Common myeloid progenitor, CD34-positive (primary cell): ENCODE measurements around the gene PTPRG.
"Not testable (repeated sequence)": the region's sequence is repeated elsewhere in the genome, so short reads cannot be mapped to it uniquely, and the experiment has no call there.

ENCODE experiments used
- CTCF ChIA-PET: fragments of 350-600 bp; sonication (Branson Sonifier 250); formaldehyde crosslinking; loops from one replicate; lab custom pipeline; 2021; ENCODE audit warnings: antibody characterized with exemption; lab: Charles Lee
- POLR2A ChIA-PET: fragments of 350-600 bp; sonication (Branson Sonifier 250); formaldehyde crosslinking; loops from one replicate; lab custom pipeline; 2021; ENCODE audit warnings: antibody characterized with exemption; lab: Charles Lee
- DNase-seq, 3 donors: peaks; one replicate each; pipeline versions ENCODE4 v3.0.0 to v3.0.0-alpha.2; 2013
- H3K27ac ChIP-seq, 2 experiments: 1 replicate in 1 of 2; 2 replicates in 1 of 2; pipeline ENCODE4 v1.7.0; 2013; ENCODE audit warnings: inconsistent platforms in 2 of 2, low read length in 2 of 2, mild to moderate bottlenecking in 2 of 2, low read depth in 1 of 2, moderate library complexity in 1 of 2; ENCODE audit not compliant: severe bottlenecking in 2 of 2, insufficient read depth in 1 of 2, poor library complexity in 1 of 2
- H3K27me3 ChIP-seq, 5 experiments: replicated peaks in 2 of 5; 1 replicate in 3 of 5; 2 replicates in 2 of 5; pipeline versions ENCODE4 v1.6.1 to v1.7.0; 2013; ENCODE audit warnings: low read length in 4 of 5, mild to moderate bottlenecking in 2 of 5, moderate library complexity in 2 of 5, inconsistent platforms in 1 of 5; ENCODE audit not compliant: insufficient read depth in 5 of 5, control insufficient read depth in 4 of 5
- H3K36me3 ChIP-seq, 4 experiments: 1 replicate in 2 of 4; 2 replicates in 2 of 4; pipeline versions ENCODE4 v1.6.1 to v1.7.0; 2013; ENCODE audit warnings: low read length in 3 of 4, control low read depth in 1 of 4, mild to moderate bottlenecking in 1 of 4; ENCODE audit not compliant: control insufficient read depth in 4 of 4, insufficient read depth in 4 of 4
- H3K4me1 ChIP-seq, 4 experiments: 1 replicate in 3 of 4; 2 replicates in 1 of 4; pipeline versions ENCODE4 v1.6.1 to v1.7.1; 2013; ENCODE audit warnings: low read length in 3 of 4, mild to moderate bottlenecking in 3 of 4, control low read depth in 1 of 4, inconsistent platforms in 1 of 4, moderate library complexity in 1 of 4; ENCODE audit not compliant: control insufficient read depth in 4 of 4, insufficient read depth in 4 of 4; ENCODE audit errors: control extremely low read depth in 1 of 4
- H3K4me3 ChIP-seq, 7 experiments: 1 replicate in 4 of 7; 2 replicates in 3 of 7; pipeline versions ENCODE4 v1.5.1 to v1.7.0; 2013; ENCODE audit warnings: mild to moderate bottlenecking in 7 of 7, low read length in 6 of 7, moderate library complexity in 6 of 7, inconsistent platforms in 2 of 7, low read depth in 2 of 7, control low read depth in 1 of 7; ENCODE audit not compliant: insufficient read depth in 4 of 7, control insufficient read depth in 1 of 7; ENCODE audit errors: extremely low read depth in 1 of 7
- H3K9me3 ChIP-seq, 5 experiments: 1 replicate in 4 of 5; 2 replicates in 1 of 5; pipeline versions ENCODE4 v1.6.1 to v1.7.1; 2013; ENCODE audit warnings: low read length in 4 of 5, mild to moderate bottlenecking in 2 of 5, inconsistent platforms in 1 of 5, low read depth in 1 of 5, moderate library complexity in 1 of 5; ENCODE audit not compliant: control insufficient read depth in 4 of 5, insufficient read depth in 2 of 5; ENCODE audit errors: control extremely low read depth in 1 of 5
- WGBS: methylation state at CpG from one replicate; pipeline ENCODE4 v1.1.5; 2013; ENCODE audit not compliant: insufficient coverage; 5-methylcytosine and 5-hydroxymethylcytosine counted together

Gene PTPRG

DNA sequence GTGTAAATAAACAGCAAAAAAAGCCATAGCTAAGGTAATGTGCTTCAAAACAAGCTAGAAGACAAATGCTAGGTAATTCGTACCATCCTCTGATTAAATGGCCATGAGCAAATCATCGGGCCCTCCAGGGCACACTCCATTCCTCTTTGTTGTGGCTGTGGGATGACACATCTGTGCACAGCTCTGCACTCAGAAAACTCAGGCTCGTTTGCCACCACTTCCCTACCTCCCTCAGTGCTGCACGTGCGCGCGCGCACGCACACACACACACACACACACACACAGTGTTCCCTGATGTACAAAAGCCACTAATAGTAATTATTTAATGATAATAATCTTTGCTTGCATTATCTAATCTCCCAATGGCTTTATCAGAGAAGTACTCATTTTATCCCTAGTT is 475.4 kb downstream of the PTPRG start:
- Histone ChIP-seq H3K27me3 (no peaks in the 10 kb centered on the region), H3K4me1 (no peaks in the 10 kb centered on the region), H3K9me3 (peaks cover 0 to 1% (median 0%) of the 10 kb centered on the region in 5 experiments), H3K27ac (no peak overlapping the region), H3K4me3 (no peak overlapping the region), H3K36me3 (no peaks in the 10 kb centered on the region)
- no peak for DNase-seq
- 94% methylated on average over 2 of the region's 9 CpGs for WGBS
- ChIA-PET CTCF (interaction anchor here (1.2 kb wide), 1 partner anchor 9 kb away, joined by 4 read pairs; no protein-coding TSS in a partner anchor), POLR2A (interaction anchor here (0.6 kb wide), 1 partner anchor 13 kb away, joined by 3 read pairs; no protein-coding TSS in a partner anchor)

DNA sequence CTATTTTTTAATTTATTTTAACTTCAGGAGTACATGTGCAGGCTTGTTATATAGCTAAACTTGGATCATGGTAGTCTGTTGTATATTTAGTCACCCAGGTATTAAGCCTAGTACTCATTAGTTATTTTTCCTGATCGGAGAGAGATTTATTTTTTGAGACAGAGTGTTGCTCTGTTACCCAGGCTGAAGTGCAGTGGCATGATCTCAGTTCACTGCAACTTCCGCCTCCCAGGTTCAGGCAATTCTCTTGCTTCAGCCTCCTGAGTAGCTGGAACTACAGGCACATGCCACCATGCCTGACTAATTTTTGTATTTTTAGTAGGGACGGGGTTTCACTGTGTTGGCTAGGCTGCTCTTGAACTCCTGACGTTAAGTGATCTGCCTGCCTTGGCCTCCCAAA is 477.4 kb downstream of the PTPRG start:
- H3K4me3 ChIP-seq, H3K4me1 ChIP-seq, H3K9me3 ChIP-seq, H3K27me3 ChIP-seq, H3K27ac ChIP-seq, DNase-seq, H3K36me3 ChIP-seq, POLR2A ChIA-PET, CTCF ChIA-PET: not testable (repeated sequence)
- 100% methylated on average over 3 of the region's 4 CpGs for WGBS

GRCh38 chr3:62039586-62039985 is 478.2 kb downstream of the PTPRG start:
- H3K4me1 ChIP-seq = no peaks in the 10 kb centered on the region
- POLR2A ChIA-PET = interaction anchor here (0.6 kb wide), 1 partner anchor 40 kb away, joined by 3 read pairs; no protein-coding TSS in a partner anchor
- no peaks in the 10 kb centered on the region for H3K36me3 ChIP-seq
- 100% methylated on average over 2 of the region's 7 CpGs for WGBS
- CTCF ChIA-PET = no interaction called here
- peaks cover 0 to 1% (median 0%) of the 10 kb centered on the region in 5 experiments for H3K9me3 ChIP-seq
- no peak for DNase-seq
- H3K27me3 ChIP-seq = no peaks in the 10 kb centered on the region
- no peak overlapping the region for H3K4me3 ChIP-seq
- H3K27ac ChIP-seq = no peak overlapping the region

DNA sequence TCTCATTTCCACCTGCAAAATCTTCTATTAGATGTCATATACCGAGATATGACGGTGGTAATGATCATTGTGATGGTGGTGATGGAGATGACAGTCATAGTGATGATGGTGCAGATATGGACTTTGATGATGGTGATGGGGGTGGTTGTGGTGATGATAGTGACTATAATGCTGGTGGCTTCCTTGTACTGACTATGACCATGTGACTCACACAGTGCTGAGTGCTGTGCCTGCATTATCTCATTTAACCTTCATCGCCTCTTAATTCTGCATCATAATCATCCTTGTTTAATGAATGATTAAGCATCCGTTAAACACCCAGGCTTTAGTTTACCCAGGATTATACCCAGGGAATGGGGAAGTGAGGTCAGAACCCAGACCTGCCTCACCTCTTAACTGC is 480.3 kb downstream of the PTPRG start:
- POLR2A ChIA-PET = no interaction called here
- CTCF ChIA-PET = no interaction called here
- Histone ChIP-seq H3K4me3 (no peak overlapping the region), H3K9me3 (no peaks in the 10 kb centered on the region), H3K27me3 (no peaks in the 10 kb centered on the region), H3K27ac (no peak overlapping the region), H3K36me3 (no peaks in the 10 kb centered on the region), H3K4me1 (no peaks in the 10 kb centered on the region)
- 98% methylated on average over 4 of the region's 4 CpGs for WGBS
- DNase-seq = no peak

- WGBS = 94% methylated on average over 3 of the region's 5 CpGs
- Histone ChIP-seq H3K27me3 (peaks cover 0 to 2% (median 0%) of the 10 kb centered on the region in 5 experiments), H3K36me3 (no peaks in the 10 kb centered on the region), H3K4me3 (no peak overlapping the region), H3K9me3 (no peaks in the 10 kb centered on the region), H3K27ac (no peak overlapping the region), H3K4me1 (no peaks in the 10 kb centered on the region)
- POLR2A ChIA-PET = no interaction called here
- no peak for DNase-seq
- CTCF ChIA-PET = interaction anchor here (1.3 kb wide), 1 partner anchor 8 kb away, joined by 4 read pairs; no protein-coding TSS in a partner anchor
These were observed 483.6 kb downstream of the PTPRG start for GRCh38 chr3:62044874-62045411.

DNA sequence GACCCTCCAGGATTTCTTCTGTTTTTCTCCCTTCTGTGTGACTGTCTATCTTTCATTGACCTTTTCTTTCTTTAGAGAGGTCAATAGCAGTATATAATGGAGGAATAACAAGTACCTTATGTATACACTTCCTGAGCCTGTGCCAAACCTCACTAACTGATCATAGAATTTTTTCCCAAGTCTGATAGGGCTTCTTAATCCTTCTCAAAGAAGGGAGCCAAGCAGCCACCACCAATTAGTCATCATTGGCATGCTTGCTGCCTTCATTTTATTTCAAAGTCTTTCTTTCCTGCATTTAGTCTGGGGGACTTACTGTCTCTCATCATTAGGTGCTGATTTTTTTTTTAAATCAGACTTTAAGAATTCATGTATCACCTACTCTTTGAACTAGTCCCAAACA is 485.0 kb downstream of the PTPRG start:
- Histone ChIP-seq H3K9me3 (no peaks in the 10 kb centered on the region), H3K36me3 (no peaks in the 10 kb centered on the region), H3K27me3 (peaks cover 0 to 2% (median 0%) of the 10 kb centered on the region in 5 experiments), H3K4me3 (no peak overlapping the region), H3K27ac (no peak overlapping the region), H3K4me1 (no peaks in the 10 kb centered on the region)
- no peak for DNase-seq
- ChIA-PET CTCF (no interaction called here), POLR2A (no interaction called here)

GRCh38 chr3:62048577-62048976 is 487.2 kb downstream of the PTPRG start:
- H3K4me1 ChIP-seq = no peaks in the 10 kb centered on the region
- H3K4me3 ChIP-seq = no peak overlapping the region
- CTCF ChIA-PET = no interaction called here
- DNase-seq = no peak
- H3K9me3 ChIP-seq = no peaks in the 10 kb centered on the region
- no peak overlapping the region for H3K27ac ChIP-seq
- H3K27me3 ChIP-seq = peaks cover 0 to 2% (median 0%) of the 10 kb centered on the region in 5 experiments
- 100% methylated on average over 1 of the region's 3 CpGs for WGBS
- H3K36me3 ChIP-seq = no peaks in the 10 kb centered on the region
- POLR2A ChIA-PET = no interaction called here
